Measurements from ENCODE around the gene NFIB. TPM values are rescaled to one million over a fixed set of nuclear protein-coding genes. Genes with fewer than 3 reads are reported as not detected.
A peak's percentile ranks its signal among the peaks of the same experiment; 100 is the strongest.

Gene NFIB
- total and polyA plus RNA-seq, 4 donors, result 10.8 to 278 (median 88.6) TPM

- Histone ChIP-seq H3K27me3 (ENCODE audit: control insufficient read depth in 1 of 2, insufficient read depth in 2 of 2, low read length in 1 of 2) (no peaks in the 10 kb centered on the region), H3K27ac (ENCODE audit: low read depth in 1 of 2, low read length in 2 of 2) (peak overlapping the region; percentile 87), H3K4me1 (ENCODE audit: control insufficient read depth in 1 of 2, insufficient read depth in 2 of 2, low read length in 2 of 2) (peaks cover 4% of the 10 kb centered on the region in 2 donors), H3K9me3 (ENCODE audit: control insufficient read depth, low read length) (no peaks in the 10 kb centered on the region), H3K36me3 (ENCODE audit: control insufficient read depth in 1 of 2, insufficient read depth in 2 of 2, low read length in 1 of 2) (no peaks in the 10 kb centered on the region), H3K4me3 (ENCODE audit: low read length in 2 of 2) (no peak overlapping the region)
- peak in 1 of 2 donors; percentile 63 for DNase-seq
- intact Hi-C loops (cut with DNase I), result loop anchor here (5.0 to 10.0 kb wide), 6 partner anchors 257 to 924 kb away; no protein-coding TSS in a partner anchor
- 44 to 47% methylated on average over 5 of the region's 5 CpGs for WGBS, 2 donors
- ATAC-seq (ENCODE audit: low FRiP score), result no peak
These were observed 37.4 kb upstream of the NFIB start for GRCh38 chr9:14351221-14351836.

- peaks cover 4% of the 10 kb centered on the region in 2 donors for H3K4me1 ChIP-seq (ENCODE audit: control insufficient read depth in 1 of 2, insufficient read depth in 2 of 2, low read length in 2 of 2)
- WGBS, 2 donors, result 29 to 35% methylated on average over 11 of the region's 11 CpGs
- no peak for ATAC-seq (ENCODE audit: low FRiP score)
- H3K4me3 ChIP-seq (ENCODE audit: low read length in 2 of 2), result no peak overlapping the region
- intact Hi-C loops (cut with DNase I), result loop anchor here (5.0 to 10.0 kb wide), 6 partner anchors 256 to 923 kb away; no protein-coding TSS in a partner anchor
- peak overlapping the region; percentile 87 for H3K27ac ChIP-seq (ENCODE audit: low read depth in 1 of 2, low read length in 2 of 2)
- no peak for DNase-seq
- no peaks in the 10 kb centered on the region for H3K36me3 ChIP-seq (ENCODE audit: control insufficient read depth in 1 of 2, insufficient read depth in 2 of 2, low read length in 1 of 2)
- no peaks in the 10 kb centered on the region for H3K27me3 ChIP-seq (ENCODE audit: control insufficient read depth in 1 of 2, insufficient read depth in 2 of 2, low read length in 1 of 2)
- no peaks in the 10 kb centered on the region for H3K9me3 ChIP-seq (ENCODE audit: control insufficient read depth, low read length)
These were observed 36.8 kb upstream of the NFIB start for GRCh38 chr9:14350754-14351153.

- Histone ChIP-seq H3K27ac (ENCODE audit: low read depth in 1 of 2, low read length in 2 of 2) (peak overlapping the region; percentile 87), H3K4me3 (ENCODE audit: low read length in 2 of 2) (peak overlapping the region in 1 of 2 donors; percentile 87), H3K4me1 (ENCODE audit: control insufficient read depth in 1 of 2, insufficient read depth in 2 of 2, low read length in 2 of 2) (peaks cover 4% of the 10 kb centered on the region in 2 donors), H3K36me3 (ENCODE audit: control insufficient read depth in 1 of 2, insufficient read depth in 2 of 2, low read length in 1 of 2) (no peaks in the 10 kb centered on the region), H3K27me3 (ENCODE audit: control insufficient read depth in 1 of 2, insufficient read depth in 2 of 2, low read length in 1 of 2) (no peaks in the 10 kb centered on the region), H3K9me3 (ENCODE audit: control insufficient read depth, low read length) (no peaks in the 10 kb centered on the region)
- DNase-seq (no peak), ATAC-seq (ENCODE audit: low FRiP score) (no peak)
- intact Hi-C loops (cut with DNase I), result loop anchor here (5.0 to 10.0 kb wide), 6 partner anchors 256 to 923 kb away; no protein-coding TSS in a partner anchor
- WGBS, 2 donors, result 52 to 58% methylated on average over 10 of the region's 10 CpGs
These were observed 36.4 kb upstream of the NFIB start for GRCh38 chr9:14350349-14350728.

- Histone ChIP-seq H3K4me1 (ENCODE audit: control insufficient read depth in 1 of 2, insufficient read depth in 2 of 2, low read length in 2 of 2) (peaks cover 4% of the 10 kb centered on the region in 2 donors), H3K4me3 (ENCODE audit: low read length in 2 of 2) (peak overlapping the region; percentile 64 to 87), H3K36me3 (ENCODE audit: control insufficient read depth in 1 of 2, insufficient read depth in 2 of 2, low read length in 1 of 2) (no peaks in the 10 kb centered on the region), H3K9me3 (ENCODE audit: control insufficient read depth, low read length) (no peaks in the 10 kb centered on the region), H3K27me3 (ENCODE audit: control insufficient read depth in 1 of 2, insufficient read depth in 2 of 2, low read length in 1 of 2) (no peaks in the 10 kb centered on the region), H3K27ac (ENCODE audit: low read depth in 1 of 2, low read length in 2 of 2) (peak overlapping the region; percentile 87)
- intact Hi-C loops (cut with DNase I), result loop anchor here (5.0 to 10.0 kb wide), 8 partner anchors 37 to 922 kb away; partner anchors contain the start of gene NFIB (in 1 of the 2)
- 9 to 11% methylated on average over 42 of the region's 42 CpGs for WGBS, 2 donors
- ATAC-seq (ENCODE audit: low FRiP score) (no peak), DNase-seq (no peak)
These were observed 35.8 kb upstream of the NFIB start for GRCh38 chr9:14349447-14350348.

- intact Hi-C loops (cut with DNase I), result loop anchor here (5.0 kb wide), 2 partner anchors 37 to 642 kb away; partner anchors contain the start of gene NFIB (in 1 of the 2)
- H3K27me3 ChIP-seq (ENCODE audit: control insufficient read depth in 1 of 2, insufficient read depth in 2 of 2, low read length in 1 of 2), result no peaks in the 10 kb centered on the region
- no peaks in the 10 kb centered on the region for H3K9me3 ChIP-seq (ENCODE audit: control insufficient read depth, low read length)
- no peaks in the 10 kb centered on the region for H3K36me3 ChIP-seq (ENCODE audit: control insufficient read depth in 1 of 2, insufficient read depth in 2 of 2, low read length in 1 of 2)
- WGBS, 2 donors, result 6 to 13% methylated on average over 15 of the region's 15 CpGs
- no peak for DNase-seq
- H3K27ac ChIP-seq (ENCODE audit: low read depth in 1 of 2, low read length in 2 of 2), result peak overlapping the region; percentile 87
- no peak for ATAC-seq (ENCODE audit: low FRiP score)
- peaks cover 4% of the 10 kb centered on the region in 2 donors for H3K4me1 ChIP-seq (ENCODE audit: control insufficient read depth in 1 of 2, insufficient read depth in 2 of 2, low read length in 2 of 2)
- peak overlapping the region; percentile 64 to 87 for H3K4me3 ChIP-seq (ENCODE audit: low read length in 2 of 2)
These were observed 35.2 kb upstream of the NFIB start for GRCh38 chr9:14349146-14349446.

- intact Hi-C loops (cut with DNase I), result loop anchor here (5.0 kb wide), 2 partner anchors 36 to 641 kb away; partner anchors contain the start of gene NFIB (in 1 of the 2)
- Histone ChIP-seq H3K4me1 (ENCODE audit: control insufficient read depth in 1 of 2, insufficient read depth in 2 of 2, low read length in 2 of 2) (peaks cover 4% of the 10 kb centered on the region in 2 donors), H3K4me3 (ENCODE audit: low read length in 2 of 2) (peak overlapping the region; percentile 64 to 87), H3K27ac (ENCODE audit: low read depth in 1 of 2, low read length in 2 of 2) (peak overlapping the region; percentile 80 to 87), H3K9me3 (ENCODE audit: control insufficient read depth, low read length) (no peaks in the 10 kb centered on the region), H3K27me3 (ENCODE audit: control insufficient read depth in 1 of 2, insufficient read depth in 2 of 2, low read length in 1 of 2) (no peaks in the 10 kb centered on the region), H3K36me3 (ENCODE audit: control insufficient read depth in 1 of 2, insufficient read depth in 2 of 2, low read length in 1 of 2) (no peaks in the 10 kb centered on the region)
- 1% methylated on average over 43 of the region's 43 CpGs for WGBS, 2 donors
- DNase-seq (peak in 1 of 2 donors; percentile 74), ATAC-seq (ENCODE audit: low FRiP score) (peak; percentile 51)
These were observed 34.6 kb upstream of the NFIB start for GRCh38 chr9:14348373-14349145.

- 1% methylated on average over 10 of the region's 10 CpGs for WGBS, 2 donors
- intact Hi-C loops (cut with DNase I), result loop anchor here (5.0 kb wide), 2 partner anchors 36 to 641 kb away; partner anchors contain the start of gene NFIB (in 1 of the 2)
- ATAC-seq (ENCODE audit: low FRiP score), result peak; percentile 49
- Histone ChIP-seq H3K36me3 (ENCODE audit: control insufficient read depth in 1 of 2, insufficient read depth in 2 of 2, low read length in 1 of 2) (no peaks in the 10 kb centered on the region), H3K4me1 (ENCODE audit: control insufficient read depth in 1 of 2, insufficient read depth in 2 of 2, low read length in 2 of 2) (peaks cover 4 to 6% of the 10 kb centered on the region in 2 donors), H3K4me3 (ENCODE audit: low read length in 2 of 2) (peak overlapping the region; percentile 64 to 87), H3K9me3 (ENCODE audit: control insufficient read depth, low read length) (no peaks in the 10 kb centered on the region), H3K27me3 (ENCODE audit: control insufficient read depth in 1 of 2, insufficient read depth in 2 of 2, low read length in 1 of 2) (no peaks in the 10 kb centered on the region), H3K27ac (ENCODE audit: low read depth in 1 of 2, low read length in 2 of 2) (peak overlapping the region; percentile 80 to 87)
- DNase-seq, result no peak
These were observed 34.1 kb upstream of the NFIB start for GRCh38 chr9:14348123-14348372.

GRCh38 chr9:14347406-14348122 lies 33.6 kb upstream of the NFIB start:
- DNase-seq (peak; percentile 66 to 82), ATAC-seq (ENCODE audit: low FRiP score) (peak; percentile 61)
- Histone ChIP-seq H3K36me3 (ENCODE audit: control insufficient read depth in 1 of 2, insufficient read depth in 2 of 2, low read length in 1 of 2) (no peaks in the 10 kb centered on the region), H3K9me3 (ENCODE audit: control insufficient read depth, low read length) (no peaks in the 10 kb centered on the region), H3K27me3 (ENCODE audit: control insufficient read depth in 1 of 2, insufficient read depth in 2 of 2, low read length in 1 of 2) (no peaks in the 10 kb centered on the region), H3K4me1 (ENCODE audit: control insufficient read depth in 1 of 2, insufficient read depth in 2 of 2, low read length in 2 of 2) (peaks cover 2 to 4% of the 10 kb centered on the region in 2 donors), H3K27ac (ENCODE audit: low read depth in 1 of 2, low read length in 2 of 2) (peak overlapping the region; percentile 80 to 87), H3K4me3 (ENCODE audit: low read length in 2 of 2) (peak overlapping the region; percentile 64 to 87)
- WGBS, 2 donors, result 0% methylated on average over 52 to 53 of the region's 53 CpGs
- intact Hi-C loops (cut with DNase I), result loop anchor here (5.0 kb wide), 2 partner anchors 35 to 640 kb away; partner anchors contain the start of gene NFIB (in 1 of the 2)

Measured in aorta (tissue), 5 donors.